Measurements from ENCODE around the gene VPS18.
A peak's percentile ranks its signal among the peaks of the same experiment; 100 is the strongest.

Gene VPS18

GRCh38 chr15:40933517-40933902, 39.3 kb downstream of the VPS18 start:
- H3K4me3 ChIP-seq (ENCODE audit: low read depth, low read length) = no peak overlapping the region
- no peak for TF ChIP-seq CTCF (IDR thresholded peaks at IDR 0.05; ENCODE audit: low read depth, low read length, missing control alignments)
- no peak for DNase-seq (ENCODE audit: low read depth)
- in situ Hi-C loops (cut with HindIII; ENCODE audit: low sequenced_read_pairs) = no loop called here

- H3K4me3 ChIP-seq (ENCODE audit: low read depth, low read length) = no peak overlapping the region
- no peak for DNase-seq (ENCODE audit: low read depth)
- in situ Hi-C loops (cut with HindIII; ENCODE audit: low sequenced_read_pairs) = no loop called here
- TF ChIP-seq CTCF (IDR thresholded peaks at IDR 0.05; ENCODE audit: low read depth, low read length, missing control alignments) = no peak
These were observed 40.2 kb downstream of the VPS18 start for GRCh38 chr15:40934457-40934856.

GRCh38 chr15:40936234-40936708, 42.0 kb downstream of the VPS18 start:
- no peak overlapping the region for H3K4me3 ChIP-seq (ENCODE audit: low read depth, low read length)
- in situ Hi-C loops (cut with HindIII; ENCODE audit: low sequenced_read_pairs) = no loop called here
- DNase-seq (ENCODE audit: low read depth) = no peak
- no peak for TF ChIP-seq CTCF (IDR thresholded peaks at IDR 0.05; ENCODE audit: low read depth, low read length, missing control alignments)

DNA sequence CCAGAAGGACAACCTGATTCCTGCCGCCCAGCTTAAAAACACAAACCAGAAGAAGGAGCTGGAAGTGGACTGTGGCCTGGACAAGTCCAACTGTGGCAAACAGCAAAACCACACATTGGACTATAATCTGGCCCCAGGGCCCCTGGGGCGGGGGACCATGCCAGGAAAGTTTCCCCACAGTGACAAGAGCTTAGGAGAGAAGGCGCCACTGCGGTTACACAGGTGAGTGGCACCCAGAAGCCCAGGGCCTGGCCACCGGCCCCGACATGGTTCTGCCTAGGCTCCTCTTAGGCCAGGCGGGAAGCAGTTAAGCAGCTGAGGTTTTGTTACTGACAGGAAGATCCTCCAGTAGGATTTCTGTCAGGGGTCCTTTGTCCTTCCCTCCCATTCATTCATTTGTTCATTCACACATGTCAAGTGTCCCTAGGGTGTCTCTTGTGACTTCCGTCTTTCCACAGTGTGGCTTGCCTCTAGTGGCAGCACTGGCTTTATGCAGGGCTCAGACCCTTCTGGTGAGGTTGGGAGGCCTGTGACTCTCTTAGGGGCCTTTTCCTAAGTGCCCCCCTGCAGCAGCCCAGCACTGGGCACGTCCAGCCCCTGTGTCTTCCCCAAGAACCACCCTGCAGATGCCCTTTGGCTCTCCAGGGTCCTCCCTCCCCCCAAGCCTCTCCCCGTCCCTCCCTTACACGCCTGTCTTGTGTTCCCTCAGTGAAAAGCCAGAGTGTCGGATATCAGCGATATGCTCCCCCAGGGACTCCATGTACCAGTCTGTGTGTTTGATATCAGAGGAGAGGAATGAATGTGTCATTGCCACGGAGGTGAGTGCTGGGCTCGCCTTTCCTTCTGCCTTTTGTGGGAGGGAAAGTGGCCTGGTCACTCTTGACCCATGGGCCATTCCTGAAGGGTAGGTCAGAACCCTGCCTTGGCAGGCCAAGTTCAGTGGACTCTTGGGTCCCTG, 42.7 kb downstream of the VPS18 start:
- no peak overlapping the region for H3K4me3 ChIP-seq (ENCODE audit: low read depth, low read length)
- no peak for TF ChIP-seq CTCF (IDR thresholded peaks at IDR 0.05; ENCODE audit: low read depth, low read length, missing control alignments)
- no peak for DNase-seq (ENCODE audit: low read depth)
- in situ Hi-C loops (cut with HindIII; ENCODE audit: low sequenced_read_pairs) = no loop called here

DNA sequence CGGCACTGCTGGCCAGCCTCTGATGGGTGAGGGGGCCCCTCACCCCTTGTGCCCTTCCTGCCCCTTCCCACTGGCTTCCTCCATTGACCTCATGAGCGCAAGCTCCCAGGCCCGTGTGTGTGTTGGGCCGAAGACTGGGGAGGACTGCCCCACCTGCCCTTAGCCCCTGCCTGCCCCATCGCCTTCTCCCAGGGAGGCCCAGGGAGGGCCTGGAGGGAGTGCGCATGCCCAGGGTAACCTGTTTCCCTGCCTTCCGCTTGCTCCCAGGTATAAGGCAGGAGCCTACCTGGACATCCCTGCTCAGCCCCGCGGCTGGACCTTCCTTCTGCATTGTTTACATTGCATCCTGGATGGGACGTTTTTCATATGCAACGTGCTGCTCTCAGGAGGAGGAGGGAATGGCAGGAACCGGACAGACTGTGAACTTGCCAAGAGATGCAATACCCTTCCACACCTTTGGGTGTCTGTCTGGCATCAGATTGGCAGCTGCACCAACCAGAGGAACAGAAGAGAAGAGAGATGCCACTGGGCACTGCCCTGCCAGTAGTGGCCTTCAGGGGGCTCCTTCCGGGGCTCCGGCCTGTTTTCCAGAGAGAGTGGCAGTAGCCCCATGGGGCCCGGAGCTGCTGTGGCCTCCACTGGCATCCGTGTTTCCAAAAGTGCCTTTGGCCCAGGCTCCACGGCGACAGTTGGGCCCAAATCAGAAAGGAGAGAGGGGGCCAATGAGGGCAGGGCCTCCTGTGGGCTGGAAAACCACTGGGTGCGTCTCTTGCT, 43.7 kb downstream of the VPS18 start:
- H3K4me3 ChIP-seq (ENCODE audit: low read depth, low read length) = no peak overlapping the region
- in situ Hi-C loops (cut with HindIII; ENCODE audit: low sequenced_read_pairs) = no loop called here
- peak; percentile 31 for TF ChIP-seq CTCF (IDR thresholded peaks at IDR 0.05; ENCODE audit: low read depth, low read length, missing control alignments)
- DNase-seq (ENCODE audit: low read depth) = no peak

GRCh38 chr15:40938536-40938870, 44.3 kb downstream of the VPS18 start:
- in situ Hi-C loops (cut with HindIII; ENCODE audit: low sequenced_read_pairs) = no loop called here
- no peak overlapping the region for H3K4me3 ChIP-seq (ENCODE audit: low read depth, low read length)
- no peak for TF ChIP-seq CTCF (IDR thresholded peaks at IDR 0.05; ENCODE audit: low read depth, low read length, missing control alignments)
- DNase-seq (ENCODE audit: low read depth) = no peak

Measured in astrocyte of the cerebellum (primary cell).